Muscle of arm (tissue), 12 donors: ENCODE measurements around the gene MX2. TPM values are rescaled to one million over a fixed set of nuclear protein-coding genes. Genes with fewer than 3 reads are reported as not detected.

ENCODE experiments used
- DNase-seq: peaks from one replicate; pipeline ENCODE4 v3.0.0-alpha.2; 2013
- polyA plus RNA-seq, 12 donors: library from polyadenylated mRNA; unstranded; fragments of 120-200 nt; gene quantifications; one replicate each; pipeline ENCODE4 v1.2.1, GENCODE V29; 2013; ENCODE audit not compliant: insufficient read length in 12 of 12

MX2 gene
- polyA plus RNA-seq, 12 donors: 0.76 to 3.5 (median 1.6) TPM; not detected in 2

DNA sequence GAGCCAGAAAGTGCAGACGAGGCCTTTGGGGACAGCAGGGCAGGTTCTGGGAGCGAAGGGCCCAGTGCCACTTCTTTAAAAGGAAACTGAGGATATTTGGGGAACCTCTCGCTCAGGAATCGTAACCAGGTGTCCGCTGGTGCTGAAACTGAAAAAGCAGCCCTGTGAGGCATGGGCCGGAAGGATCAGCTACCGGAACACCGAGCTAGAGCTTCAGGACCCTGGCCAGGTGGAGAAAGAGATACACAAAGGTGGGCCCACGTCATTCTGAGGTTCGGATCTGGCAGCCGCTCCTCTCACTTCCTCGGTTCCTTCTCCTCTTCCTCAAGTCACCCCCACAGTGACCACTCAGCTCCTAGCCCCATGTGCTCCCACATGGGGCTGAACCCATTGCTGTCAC, 18.1 kb downstream of the MX2 start:
- no peak for DNase-seq

DNA sequence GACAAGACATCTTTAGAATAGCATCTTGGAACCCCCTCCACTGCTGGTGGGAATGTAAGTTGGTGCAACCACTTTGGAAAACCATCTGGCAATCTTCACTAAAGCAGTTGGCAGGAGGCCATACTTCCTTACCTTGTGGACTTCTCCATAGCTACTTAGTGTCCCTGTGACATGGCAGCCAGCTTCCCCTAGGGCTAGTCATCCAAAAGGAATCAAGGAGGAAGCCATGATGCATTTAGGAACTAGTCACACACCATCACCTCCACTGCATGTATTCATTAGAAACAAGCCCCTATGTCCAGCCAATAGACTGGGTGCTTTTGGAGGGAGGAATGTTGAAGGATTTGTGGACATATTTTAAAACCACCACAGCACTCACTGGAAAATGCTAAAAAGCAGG, 19.9 kb downstream of the MX2 start:
- no peak for DNase-seq

DNA sequence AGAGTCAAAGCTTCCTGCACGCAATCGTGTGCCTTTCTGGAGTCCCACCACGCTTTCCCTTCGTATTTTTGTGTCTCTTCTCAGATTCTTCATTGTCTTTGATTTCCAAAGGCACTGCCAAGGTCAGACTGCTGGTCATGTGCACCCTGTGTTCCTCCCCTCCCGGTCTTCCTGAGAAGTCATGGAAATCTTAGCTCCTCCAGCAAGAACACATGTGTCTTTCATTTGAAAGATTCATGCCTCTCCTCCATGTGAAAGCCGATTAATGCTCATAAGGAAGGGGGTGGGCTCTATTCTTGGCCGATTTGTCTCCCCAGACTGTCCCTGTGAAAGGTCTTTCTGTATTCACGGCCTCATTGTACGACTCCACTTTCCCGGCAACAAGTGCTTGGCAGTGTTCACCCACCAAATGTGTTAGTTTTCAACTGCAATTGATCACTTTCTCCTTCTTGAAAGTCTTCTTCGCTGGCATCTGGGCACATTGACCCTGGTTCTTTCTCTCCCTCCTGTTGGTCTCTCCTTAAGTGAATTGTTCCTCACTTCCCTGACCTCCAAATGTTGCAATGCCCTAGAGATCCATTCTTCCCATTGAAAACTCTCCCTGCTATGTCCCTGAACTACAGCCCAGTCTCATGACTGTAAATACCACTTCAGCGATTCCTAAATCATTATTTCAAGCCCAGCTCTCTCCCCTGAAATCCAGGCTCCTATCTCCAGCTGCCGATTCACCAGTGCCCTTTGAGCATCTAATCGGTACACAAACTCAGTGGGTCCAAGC, 25.4 kb downstream of the MX2 start:
- DNase-seq: no peak

- DNase-seq: no peak
These were observed 26.0 kb downstream of the MX2 start for GRCh38 chr21:41387824-41388223.

DNA sequence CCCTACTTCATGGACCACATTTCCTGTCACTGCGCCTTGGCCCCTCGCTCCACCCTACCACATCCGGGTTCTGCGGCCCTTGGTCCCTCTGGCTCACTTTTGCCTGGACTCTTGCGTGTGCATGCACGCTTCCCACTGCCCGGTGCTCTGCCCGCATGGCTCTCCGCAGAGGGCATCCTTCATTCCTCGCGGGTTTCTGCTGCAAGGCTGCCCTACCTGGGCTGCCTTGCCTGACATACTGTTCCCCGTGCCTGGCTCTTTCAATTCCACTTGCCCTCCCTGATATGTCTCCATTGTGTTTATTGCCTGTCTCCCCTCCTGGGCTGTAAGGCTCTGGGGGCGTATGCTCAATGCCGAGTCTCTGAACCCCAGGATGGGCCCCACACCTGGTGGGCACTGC, 26.4 kb downstream of the MX2 start:
- DNase-seq: no peak

GRCh38 chr21:41390043-41390639, 28.3 kb downstream of the MX2 start:
- no peak for DNase-seq

- DNase-seq: no peak
These were observed 32.1 kb downstream of the MX2 start for GRCh38 chr21:41393876-41394465.

DNA sequence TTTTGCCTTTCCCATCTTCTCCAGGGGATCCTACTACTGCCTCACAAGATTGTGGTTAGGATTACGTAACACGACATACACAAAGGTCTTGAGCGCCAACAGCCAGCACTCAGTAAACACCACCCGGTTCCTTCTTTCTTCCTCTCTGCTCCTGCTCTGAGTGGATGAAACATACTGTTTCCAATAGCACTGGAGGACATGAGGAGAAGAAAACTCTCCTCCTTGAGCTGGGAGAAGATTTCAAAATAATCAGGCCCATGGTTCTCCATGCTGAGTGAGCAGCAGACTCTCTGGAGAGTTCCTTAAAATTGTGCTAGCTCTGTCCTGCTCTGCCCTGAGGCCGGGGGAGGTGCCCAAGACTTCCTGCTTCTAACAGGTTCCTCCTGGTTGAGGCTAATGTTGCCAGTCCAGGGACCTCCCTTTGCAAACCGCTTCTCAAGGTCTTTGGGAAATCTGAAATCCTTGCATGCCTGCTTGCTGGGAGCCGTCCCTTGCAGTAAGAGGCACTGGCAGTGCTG, 34.8 kb downstream of the MX2 start:
- DNase-seq: no peak

- no peak for DNase-seq
These were observed 35.7 kb downstream of the MX2 start for GRCh38 chr21:41397471-41397891.

DNA sequence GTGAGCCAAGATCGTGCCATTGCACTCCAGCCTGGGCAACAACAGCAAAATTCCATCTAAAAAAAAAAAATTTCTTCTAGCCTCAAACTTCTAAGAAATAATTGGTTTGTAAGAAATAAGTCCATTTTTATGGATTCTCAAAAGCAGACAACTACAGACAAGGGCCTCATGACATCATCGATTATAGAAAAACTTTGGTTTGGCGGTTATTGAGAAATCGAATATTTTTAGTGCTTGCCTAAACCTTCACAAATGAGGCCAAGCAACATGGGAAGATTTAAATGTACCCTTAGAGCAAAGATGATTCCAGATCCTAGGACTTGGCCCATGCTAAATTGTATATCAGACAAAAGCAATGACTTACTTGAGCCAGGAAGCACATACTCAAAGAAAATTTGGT, 36.4 kb downstream of the MX2 start:
- DNase-seq: no peak

GRCh38 chr21:41398831-41399230, 37.0 kb downstream of the MX2 start:
- no peak for DNase-seq

GRCh38 chr21:41399246-41399800, 37.5 kb downstream of the MX2 start:
- no peak for DNase-seq

DNA sequence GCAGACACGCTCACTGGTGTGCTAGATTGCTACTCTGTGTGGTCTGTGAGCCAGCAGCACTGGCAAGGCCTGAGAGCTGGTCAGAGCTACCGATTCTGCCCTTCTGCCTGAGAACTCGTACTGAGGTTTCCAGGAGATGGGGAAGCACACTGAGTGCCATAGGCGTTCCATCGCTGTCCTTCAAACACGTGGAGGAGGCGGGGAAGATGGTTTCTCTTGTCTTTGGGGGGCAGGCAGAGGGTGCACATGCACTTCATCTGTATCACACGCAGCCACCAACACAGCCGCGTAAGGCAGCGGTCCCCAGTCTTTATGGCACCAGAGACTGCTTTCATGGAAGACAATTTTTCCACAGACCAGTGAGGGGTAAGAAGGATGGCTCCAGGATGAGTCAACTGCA, 40.4 kb downstream of the MX2 start:
- no peak for DNase-seq

DNA sequence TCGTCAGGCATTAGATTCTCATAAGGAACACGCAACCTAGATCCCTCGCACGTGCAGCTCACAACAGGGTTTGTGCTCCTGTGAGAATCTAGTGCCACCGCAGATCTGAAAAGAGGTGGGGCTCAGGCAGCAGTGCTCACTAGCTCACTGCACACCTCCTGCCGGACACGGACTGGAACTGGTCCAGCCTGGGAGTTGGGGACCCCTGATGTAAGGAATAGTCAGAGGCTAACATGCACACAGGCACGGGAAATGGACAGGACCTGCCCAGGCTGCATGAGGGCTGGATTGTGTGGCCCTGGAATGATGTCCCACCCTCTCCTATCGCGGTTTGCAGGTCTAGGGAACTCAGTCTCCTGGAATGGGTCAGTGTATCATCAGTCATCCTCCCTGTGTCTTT, 41.0 kb downstream of the MX2 start:
- DNase-seq: no peak

DNA sequence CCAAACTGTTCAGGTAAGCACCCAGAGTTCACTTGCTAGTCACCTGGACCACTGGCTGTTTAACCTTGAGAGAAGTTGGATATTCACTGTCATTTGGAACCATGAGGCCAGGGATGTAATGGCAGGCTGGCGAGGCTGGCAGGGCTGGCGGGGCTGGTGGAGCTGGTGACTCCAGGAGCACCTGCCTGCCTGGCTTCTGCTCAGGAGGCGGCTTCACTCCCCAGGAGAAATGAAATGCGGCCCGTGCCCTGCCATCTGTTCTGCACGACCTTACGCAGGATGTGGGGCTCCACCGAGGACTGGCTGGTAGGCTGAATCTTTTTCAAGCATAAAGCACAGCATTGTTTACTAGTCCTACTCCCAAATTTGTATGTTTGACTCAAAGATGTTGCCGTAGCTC, 41.5 kb downstream of the MX2 start:
- DNase-seq: no peak

GRCh38 chr21:41403966-41404365, 42.1 kb downstream of the MX2 start:
- DNase-seq: no peak

DNA sequence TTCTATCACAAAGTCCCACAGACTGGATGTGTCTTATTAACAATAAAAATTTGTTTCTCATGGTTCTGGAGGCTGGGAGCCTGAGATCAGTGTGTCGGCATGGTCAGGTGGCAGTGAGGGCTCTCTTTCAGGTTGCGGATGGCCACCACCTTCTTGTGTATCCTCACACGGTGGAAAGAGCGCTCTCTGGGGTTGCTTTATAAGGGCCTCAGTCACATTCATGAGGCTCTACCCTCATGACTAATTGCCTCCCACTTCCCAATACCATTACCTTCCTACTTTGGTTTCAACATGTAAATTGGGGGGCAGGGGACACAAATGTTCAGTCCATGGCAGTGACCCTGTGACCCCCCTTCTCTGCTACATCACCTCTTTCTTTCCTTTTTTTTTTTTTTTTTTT, 43.5 kb downstream of the MX2 start:
- DNase-seq: no peak

DNA sequence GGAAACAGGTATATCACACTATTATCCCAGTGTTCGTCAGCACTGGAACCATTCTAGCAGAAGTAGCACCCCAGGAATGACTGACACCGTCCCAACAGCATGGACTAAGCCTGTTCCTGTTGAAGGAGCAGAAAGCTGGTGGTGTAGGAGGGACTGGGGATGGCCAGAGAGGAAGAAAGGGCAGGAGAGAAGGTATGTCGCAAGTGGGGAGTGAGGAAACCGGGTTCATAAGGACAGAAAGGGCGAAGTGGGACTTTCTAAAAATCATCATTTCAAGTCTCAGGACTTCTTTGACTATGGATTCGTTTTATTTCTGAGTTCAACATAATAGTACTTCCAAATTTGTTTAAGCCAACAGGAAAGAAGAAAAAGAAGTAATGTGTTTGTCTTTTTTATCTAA, 44.5 kb downstream of the MX2 start:
- no peak for DNase-seq

DNA sequence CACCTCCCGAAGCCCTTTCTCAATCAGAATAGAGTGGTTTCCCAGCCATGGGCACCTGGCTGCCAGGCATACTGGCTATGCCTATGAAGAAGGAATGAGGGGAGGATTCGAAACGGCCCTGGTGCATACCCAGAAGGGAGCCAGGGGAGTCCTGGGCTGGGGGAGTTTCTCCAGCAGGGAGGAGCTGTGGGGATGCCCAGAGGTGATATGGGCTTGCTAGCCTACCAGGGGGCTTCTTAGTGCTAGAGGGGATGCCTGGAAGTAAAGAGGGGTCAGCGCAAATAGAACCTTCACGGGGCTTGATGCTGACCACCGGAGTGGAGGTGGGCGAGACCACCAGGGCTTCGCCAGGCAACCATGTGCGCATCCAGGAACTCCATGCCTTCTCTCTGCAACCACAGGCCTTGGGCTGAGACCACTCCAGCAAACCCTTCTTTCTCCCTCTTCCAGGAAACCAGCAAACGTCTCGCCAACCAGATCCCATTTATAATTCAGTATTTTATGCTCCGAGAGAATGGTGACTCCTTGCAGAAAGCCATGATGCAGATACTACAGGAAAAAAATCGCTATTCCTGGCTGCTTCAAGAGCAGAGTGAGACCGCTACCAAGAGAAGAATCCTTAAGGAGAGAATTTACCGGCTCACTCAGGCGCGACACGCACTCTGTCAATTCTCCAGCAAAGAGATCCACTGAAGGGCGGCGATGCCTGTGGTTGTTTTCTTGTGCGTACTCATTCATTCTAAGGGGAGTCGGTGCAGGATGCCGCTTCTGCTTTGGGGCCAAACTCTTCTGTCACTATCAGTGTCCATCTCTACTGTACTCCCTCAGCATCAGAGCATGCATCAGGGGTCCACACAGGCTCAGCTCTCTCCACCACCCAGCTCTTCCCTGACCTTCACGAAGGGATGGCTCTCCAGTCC, 46.0 kb downstream of the MX2 start:
- DNase-seq: no peak

- DNase-seq: no peak
These were observed 48.5 kb downstream of the MX2 start for GRCh38 chr21:41410361-41410760.

DNA sequence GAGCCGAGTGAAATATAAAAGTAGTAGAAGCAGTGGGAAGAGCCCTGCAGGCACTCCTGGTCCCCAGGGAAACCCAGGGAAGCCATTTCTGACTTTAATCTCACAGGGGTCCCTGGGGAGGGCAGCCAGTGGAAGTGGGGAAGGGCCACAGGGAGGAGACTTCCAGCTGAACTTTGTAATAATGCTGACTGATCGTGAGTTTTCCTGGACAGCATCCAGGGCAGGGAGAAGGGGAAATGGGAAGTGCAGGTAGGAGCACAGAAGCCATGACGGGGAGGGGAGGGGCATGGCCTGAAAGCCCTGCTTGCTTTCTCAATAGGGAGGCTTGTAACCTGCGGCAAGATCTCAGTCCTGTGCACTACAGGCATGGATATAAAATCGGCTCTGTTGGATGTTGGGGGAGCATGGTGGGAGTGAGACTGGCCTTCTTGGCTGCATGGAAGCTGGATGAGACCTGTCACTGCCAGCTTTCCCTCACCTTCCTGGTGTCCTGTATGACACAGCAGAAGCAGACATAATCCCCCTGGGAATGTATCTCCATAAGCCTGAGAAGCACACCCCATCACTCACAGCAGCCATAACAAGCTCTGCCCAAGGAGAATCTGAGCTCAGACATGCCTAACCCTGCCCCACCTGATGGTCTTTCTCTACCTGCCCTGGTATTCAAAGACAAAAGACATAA, 49.1 kb downstream of the MX2 start:
- DNase-seq: no peak
